HG02973 (cell line): ENCODE measurements around the gene TMEM150B.

Source experiments
- ATAC-seq: cut with Tn5 transposase; IDR thresholded peaks from one replicate; pipeline ENCODE4 v1.9.1; 2021; ENCODE audit warnings: moderate library complexity; ENCODE audit not compliant: unreplicated experiment

Gene TMEM150B

GRCh38 chr19:55355213-55355821 is 30.2 kb upstream of the TMEM150B start:
- no peak for ATAC-seq

GRCh38 chr19:55354698-55355212 is 29.6 kb upstream of the TMEM150B start, which contains the start of gene COX6B2:
Gene COX6B2, minus strand, starts transcription at chr19:55354719. Its CDS starts 198 bp downstream, at chr19:55354521.
- ATAC-seq, result no peak

GRCh38 chr19:55353803-55354697 is 28.9 kb upstream of the TMEM150B start:
- ATAC-seq, result no peak

DNA sequence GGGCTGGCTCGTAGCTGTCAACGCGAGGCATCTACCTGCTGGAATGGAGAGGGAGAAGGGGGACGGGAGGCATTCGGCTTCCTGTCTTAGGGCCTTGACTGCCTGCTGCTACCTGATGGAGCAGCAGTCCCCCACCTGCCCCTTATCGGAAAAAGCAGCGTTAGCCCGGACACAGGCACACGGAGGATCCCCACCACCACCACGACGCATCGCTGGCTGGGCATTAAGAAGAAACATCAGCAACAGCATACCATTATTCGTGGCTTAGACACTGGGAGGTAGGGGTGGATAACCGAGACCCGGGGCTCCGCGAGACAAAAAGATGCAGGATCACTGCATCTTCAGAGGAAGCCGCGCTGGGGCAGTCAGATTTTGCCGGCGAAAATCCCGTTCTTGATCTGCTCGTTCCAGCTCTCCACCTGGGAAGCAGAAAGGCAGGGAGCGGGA is 28.2 kb upstream of the TMEM150B start:
- no peak for ATAC-seq

DNA sequence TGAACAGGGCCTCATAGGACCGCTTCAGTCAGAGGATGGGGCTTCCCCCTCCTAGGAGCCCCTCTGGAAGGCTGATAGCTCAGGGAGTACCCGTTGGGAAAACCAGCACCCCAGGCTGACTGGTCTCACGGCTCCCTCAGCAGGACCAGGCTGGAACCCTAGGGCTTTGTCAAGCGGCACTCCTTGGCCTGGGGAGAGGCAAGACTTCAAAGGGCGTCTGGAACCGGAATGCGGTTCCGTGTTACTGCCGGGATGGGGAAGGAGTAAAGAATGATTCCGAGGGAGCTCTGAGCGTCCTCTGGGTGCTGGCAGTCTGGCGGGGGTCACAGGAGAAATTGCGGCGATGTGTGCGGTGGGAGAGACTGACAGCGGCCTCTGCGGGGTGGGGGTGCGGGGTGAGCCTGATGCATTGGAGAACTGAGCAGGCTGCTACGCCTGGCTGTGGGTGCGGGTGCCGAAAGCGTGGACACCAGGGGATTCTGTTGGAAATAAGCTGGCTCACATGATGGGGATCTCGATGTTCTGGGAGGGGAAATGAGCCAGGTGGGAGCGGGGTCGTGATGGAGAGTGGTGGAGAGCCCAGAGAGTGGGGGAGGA is 27.5 kb upstream of the TMEM150B start:
- no peak for ATAC-seq

DNA sequence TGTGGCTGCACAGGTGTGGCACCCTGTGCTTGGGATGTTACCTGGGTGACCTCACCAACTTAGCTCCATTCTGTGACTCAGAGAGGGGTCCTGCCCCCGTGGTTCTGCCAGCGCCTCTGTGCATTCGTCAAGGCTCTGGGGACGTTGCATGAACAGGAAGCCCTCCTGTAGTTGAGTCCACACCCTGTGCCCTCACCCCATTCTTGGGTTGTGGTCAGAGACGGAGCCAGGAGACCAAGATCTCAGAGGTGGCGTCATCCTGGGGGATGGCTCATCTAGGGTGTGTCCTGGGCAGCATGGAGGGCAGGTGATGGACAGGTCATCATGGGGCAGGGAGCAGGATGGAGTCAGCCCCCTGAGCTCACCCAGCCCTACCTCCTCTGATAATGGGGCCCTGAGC is 26.9 kb upstream of the TMEM150B start:
- no peak for ATAC-seq

- ATAC-seq, result no peak
These were observed 25.6 kb upstream of the TMEM150B start for GRCh38 chr19:55350620-55351315.

DNA sequence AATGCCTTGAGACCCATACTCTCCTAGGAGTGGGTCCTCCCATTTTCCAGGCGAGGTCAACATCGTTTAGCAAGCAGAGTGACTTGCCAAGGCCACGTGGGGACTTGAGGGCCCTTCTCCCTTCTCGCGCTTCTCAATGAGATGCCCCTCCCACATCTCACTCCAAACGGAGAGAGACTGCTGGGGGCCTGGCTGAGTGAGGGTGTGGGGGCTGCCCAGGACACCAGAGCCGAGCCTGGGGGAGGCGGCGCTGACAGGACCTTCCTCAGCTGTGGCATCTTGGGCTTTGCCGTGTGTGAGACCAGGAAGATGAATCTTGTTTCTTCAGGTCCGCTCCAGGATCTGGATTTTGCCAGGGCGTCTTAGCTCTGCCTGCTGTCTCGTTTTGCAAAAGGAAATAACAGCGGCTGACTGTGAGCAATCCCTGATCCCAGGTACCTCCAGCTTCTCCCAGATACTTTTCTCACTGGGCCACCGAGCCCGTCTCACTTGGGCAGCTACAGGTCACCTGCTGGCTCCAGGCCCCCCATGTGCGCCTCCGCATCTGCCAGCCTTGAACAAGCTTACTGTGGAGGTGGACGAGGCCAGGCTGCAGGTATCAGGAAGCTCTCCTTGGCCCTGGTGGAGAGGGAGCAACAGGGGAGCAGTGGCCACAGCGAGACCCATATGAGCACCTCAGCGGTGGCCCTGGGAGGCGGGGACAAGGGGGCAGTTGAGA is 23.3 kb upstream of the TMEM150B start:
- ATAC-seq, result no peak

DNA sequence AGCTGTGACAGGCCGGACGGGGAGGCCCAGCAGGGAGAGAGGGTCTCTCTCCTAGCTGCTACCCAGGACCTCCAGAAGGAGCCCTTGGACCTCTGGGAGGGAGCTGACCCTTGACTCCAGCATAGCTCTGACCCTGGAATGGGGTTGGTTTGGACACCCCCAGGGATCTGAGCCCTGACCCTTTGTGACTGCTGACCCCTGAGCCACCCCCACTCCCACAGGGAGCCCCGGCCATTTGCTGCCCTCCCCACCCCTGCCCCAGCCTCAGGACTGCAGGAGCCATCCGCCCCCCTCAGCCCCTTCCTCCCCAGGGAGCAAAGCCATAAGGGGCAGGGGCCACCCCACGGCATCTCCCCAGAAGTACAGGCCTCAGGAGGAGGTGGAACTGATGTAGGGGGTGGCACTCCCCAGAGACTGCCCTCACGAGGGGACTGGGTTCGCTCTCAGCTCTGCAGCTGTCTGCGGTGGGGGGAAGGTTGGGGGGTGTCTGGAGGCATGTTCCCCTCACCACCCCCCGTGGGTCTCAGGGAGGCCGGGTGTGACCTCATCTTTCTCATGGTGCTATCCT is 22.4 kb upstream of the TMEM150B start:
- ATAC-seq, result no peak

DNA sequence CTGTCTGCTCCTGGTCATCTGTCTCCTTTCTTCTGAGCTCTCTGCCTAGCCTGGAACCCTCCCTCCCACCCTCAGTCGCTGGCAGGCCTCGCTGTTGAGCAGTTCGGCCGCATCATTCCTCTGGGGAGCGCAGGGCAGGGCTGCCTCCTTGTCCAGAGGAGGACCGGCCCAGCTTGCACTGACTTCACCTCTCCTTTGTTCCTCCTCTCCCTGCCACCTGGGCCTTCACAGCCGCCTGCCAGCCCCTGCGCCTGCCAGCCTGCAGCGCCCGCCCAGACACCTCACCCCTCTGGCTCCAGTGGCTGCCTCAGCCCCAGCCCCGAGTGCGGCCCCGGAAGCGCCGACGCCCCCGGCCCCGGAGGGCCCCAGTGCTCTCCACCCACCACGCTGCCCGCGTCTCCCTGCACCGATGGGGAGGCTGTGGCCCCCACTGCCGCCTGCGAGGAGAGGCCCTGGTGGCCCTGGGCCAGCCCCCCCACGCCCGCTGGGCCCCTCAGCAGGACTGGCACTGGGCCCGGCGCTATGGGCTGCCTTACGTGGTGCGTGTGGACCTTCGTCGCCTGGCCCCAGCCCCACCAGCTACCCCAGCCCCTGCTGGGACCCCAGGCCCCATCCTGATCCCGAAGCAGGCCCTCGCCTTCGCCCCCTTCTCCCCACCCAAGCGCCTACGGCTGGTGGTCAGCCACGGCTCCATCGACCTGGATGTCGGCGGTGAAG is 21.7 kb upstream of the TMEM150B start:
- no peak for ATAC-seq

DNA sequence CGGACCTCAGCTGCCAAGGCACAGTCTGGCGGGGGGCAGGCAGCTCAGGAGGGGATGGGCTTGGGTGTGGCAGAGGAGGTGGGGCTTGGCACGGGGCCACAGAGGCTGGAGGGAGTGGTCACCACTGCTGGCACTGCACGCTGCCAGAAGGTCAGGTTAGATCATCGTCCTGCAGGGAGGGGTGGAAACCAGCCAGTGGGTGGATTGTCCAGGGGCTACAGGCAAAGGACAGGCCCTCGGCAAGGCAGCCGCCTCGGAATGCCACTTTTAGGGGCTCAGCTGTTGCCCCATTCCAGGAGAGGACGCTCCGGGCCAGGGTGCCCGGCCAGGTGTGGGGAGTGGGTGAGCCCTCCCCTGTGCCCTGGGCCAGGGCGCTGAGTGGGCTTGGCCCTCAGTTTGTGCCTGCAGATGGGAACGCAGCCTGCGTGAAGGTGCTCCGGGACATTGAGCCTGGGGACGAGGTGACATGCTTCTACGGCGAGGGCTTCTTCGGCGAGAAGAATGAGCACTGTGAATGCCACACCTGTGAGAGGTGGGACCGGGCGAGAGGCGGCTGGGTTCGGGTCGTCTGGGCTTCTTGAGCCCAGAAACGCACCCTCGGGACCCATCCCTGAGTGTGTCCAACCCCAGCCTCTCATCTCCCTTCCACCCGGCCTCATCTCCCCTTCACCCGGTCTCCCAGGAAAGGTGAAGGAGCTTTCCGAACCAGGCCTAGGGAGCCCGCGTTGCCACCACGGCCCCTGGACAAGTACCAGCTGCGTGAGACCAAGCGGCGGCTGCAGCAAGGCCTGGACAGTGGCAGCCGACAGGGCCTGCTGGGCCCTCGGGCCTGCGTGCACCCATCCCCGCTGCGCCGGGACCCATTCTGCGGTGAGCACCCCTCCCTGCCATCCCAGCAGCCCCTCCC is 20.9 kb upstream of the TMEM150B start:
- ATAC-seq, result no peak

DNA sequence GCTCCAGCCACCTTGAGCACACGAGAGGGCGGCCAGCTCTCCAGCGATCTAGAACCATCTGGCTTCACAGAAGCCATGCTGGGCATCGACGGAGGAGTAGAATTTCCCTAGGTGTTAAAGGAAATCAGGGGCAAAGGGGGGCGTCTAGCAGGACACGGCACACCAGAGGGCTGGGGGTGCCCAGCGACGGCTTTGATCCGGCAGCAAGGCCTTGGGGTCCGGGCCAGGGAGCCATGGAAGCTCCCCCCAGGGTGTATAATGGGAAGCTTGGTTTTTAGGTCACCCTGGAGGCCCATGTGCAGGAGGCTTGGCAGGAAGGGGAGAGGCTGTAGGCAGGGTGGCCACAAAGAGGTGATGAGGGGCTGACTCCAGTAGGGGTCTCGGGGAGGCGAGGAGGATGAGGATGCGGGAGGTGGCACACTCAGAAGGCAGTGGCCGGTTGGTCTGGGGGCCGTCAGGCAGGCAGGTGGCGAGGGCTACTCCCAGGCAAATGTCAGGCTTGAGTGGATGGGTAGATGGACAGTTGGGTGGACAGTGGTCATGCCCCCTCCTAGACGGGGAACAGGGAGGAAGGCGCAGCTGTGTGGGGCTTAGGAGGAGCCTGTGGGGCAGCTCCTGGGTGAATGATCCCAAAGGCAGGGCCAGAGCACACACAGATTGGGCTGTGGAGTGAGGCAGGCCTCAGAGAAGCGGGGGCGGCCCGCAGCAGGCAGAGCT is 20.1 kb upstream of the TMEM150B start:
- no peak for ATAC-seq

DNA sequence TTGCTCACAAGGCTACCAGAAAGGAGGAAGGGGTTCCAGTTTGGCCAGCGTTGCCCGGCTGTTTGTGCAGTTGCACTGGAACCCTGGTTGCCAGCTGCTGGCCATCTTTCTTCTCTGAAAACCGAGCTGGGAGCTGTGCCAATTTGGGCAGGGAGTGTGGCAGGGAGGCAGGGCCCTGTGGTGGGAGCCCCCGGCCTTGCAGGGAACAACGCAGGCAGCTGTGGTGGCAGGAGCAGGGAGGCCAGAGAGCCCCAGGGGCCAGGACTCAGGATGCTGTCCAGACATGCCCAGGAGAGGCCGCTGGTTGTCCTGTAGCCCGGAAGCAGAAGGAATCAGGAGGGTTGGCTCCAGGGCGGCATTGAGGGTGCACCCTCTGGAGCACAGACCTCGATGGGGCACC is 19.3 kb upstream of the TMEM150B start:
- no peak for ATAC-seq

GRCh38 chr19:55341595-55342531 is 16.7 kb upstream of the TMEM150B start:
- ATAC-seq, result no peak

GRCh38 chr19:55341171-55341588 is 16.0 kb upstream of the TMEM150B start:
- ATAC-seq, result no peak

- ATAC-seq, result no peak
These were observed 15.6 kb upstream of the TMEM150B start for GRCh38 chr19:55340784-55341147.
